Measurements from ENCODE around the gene ADCY3. TPM values are rescaled to one million over a fixed set of nuclear protein-coding genes. Genes with fewer than 3 reads are reported as not detected.

The ADCY3 gene
- total RNA-seq, 6 experiments from 2014 or later, result 54.4 to 80.7 (median 72.0) TPM

DNA sequence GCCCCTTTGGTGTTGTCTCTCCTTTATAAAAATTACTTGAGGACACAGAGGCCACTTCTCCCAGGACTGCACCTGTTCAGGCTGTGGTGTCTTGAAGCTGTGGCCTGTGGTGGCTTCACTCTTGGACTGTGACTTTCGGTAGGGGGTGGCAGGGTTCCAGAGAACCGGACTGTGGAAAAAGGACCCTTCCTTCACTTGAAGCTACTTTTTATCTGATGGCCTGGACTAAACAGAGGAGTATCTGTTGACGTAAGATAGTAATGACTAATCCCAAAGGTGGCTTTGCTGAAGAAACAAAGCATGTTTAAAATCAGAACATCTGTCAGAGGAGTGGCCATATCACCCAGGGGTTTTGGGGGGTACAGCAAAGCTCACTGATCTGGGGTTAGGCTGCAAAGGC, 66.0 kb downstream of the ADCY3 start:
- TF ChIP-seq CTCF (IDR thresholded peaks at IDR 0.05), result no peak
- no peak overlapping the region for H3K4me3 Mint-ChIP-seq
- peak overlapping the region; percentile 65 for H3K27ac Mint-ChIP-seq
- no peaks in the 10 kb centered on the region for H3K9me3 Mint-ChIP-seq
- H3K27me3 Mint-ChIP-seq (ENCODE audit: insufficient read depth), result no peaks in the 10 kb centered on the region
- H3K4me1 Mint-ChIP-seq (ENCODE audit: low read depth), result peaks cover 47% of the 10 kb centered on the region
- no peaks in the 10 kb centered on the region for H3K36me3 Mint-ChIP-seq (ENCODE audit: low read depth)
- DNase-seq, result no peak

GRCh38 chr2:24853046-24853445, 67.0 kb downstream of the ADCY3 start:
- H3K4me3 Mint-ChIP-seq, result no peak overlapping the region
- no peak overlapping the region for H3K27ac Mint-ChIP-seq
- H3K4me1 Mint-ChIP-seq (ENCODE audit: low read depth), result peaks cover 45% of the 10 kb centered on the region
- H3K27me3 Mint-ChIP-seq (ENCODE audit: insufficient read depth), result no peaks in the 10 kb centered on the region
- no peak for TF ChIP-seq CTCF (IDR thresholded peaks at IDR 0.05)
- no peak for DNase-seq
- no peaks in the 10 kb centered on the region for H3K9me3 Mint-ChIP-seq
- H3K36me3 Mint-ChIP-seq (ENCODE audit: low read depth), result peaks cover 4% of the 10 kb centered on the region; the same call in 1 of the 2 replicates

DNA sequence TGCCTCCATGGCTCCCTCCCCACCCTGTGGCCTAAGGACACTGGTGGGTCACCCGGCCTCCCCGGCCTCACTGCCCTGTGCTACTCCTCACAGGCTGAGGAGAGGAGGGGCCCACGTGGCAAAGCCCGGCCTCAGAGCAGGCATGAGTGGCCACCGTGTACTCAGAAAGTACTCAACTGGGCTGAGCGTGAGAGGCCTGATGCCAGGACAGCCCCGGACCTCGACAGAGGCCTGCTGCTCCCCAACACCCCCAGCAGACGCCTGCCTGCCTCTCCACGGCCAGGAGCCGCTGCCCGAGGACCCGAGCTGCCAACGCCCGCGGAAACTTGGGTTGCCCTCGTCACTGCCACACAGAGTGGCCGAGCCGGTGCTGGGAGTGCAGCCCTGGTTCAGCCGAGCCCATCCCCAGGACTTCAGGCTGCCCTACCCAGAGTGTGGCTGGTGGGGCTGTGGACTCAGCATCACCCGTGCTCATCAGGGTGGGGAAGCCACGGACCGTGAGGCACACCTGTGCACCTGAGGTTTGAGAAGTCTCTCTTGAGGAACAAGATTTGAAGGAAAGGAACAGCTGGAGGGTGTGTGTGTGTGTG, 67.5 kb downstream of the ADCY3 start:
- Mint-ChIP-seq H3K27ac (no peak overlapping the region), H3K4me1 (ENCODE audit: low read depth) (peaks cover 40% of the 10 kb centered on the region), H3K9me3 (no peaks in the 10 kb centered on the region), H3K27me3 (ENCODE audit: insufficient read depth) (no peaks in the 10 kb centered on the region), H3K36me3 (ENCODE audit: low read depth) (peaks cover 4% of the 10 kb centered on the region; the same call in 1 of the 2 replicates), H3K4me3 (no peak overlapping the region)
- TF ChIP-seq CTCF (IDR thresholded peaks at IDR 0.05), result no peak
- no peak for DNase-seq

DNA sequence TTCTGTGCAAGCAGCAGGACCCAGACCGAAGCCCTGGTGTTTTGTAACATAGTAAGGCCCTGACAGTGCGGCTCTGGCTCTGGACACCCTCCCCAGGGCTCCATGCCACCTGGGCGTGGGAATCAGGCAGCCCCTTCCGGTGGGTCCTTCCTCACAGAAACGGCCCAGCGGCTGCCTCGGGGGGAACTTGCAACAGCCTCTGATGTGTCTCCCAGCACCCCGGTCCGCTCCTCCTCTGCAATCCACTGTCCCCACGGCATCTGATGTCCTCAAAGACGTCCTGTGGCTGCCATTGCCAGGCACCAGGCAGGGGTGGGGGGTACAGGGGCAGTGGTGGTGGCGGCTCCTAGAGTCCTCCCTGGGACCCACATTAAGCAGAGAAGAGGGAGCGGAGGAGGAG, 68.0 kb downstream of the ADCY3 start:
- Mint-ChIP-seq H3K9me3 (no peaks in the 10 kb centered on the region), H3K27me3 (ENCODE audit: insufficient read depth) (no peaks in the 10 kb centered on the region), H3K27ac (no peak overlapping the region), H3K4me3 (no peak overlapping the region), H3K4me1 (ENCODE audit: low read depth) (peaks cover 39% of the 10 kb centered on the region), H3K36me3 (ENCODE audit: low read depth) (peaks cover 4% of the 10 kb centered on the region; the same call in 1 of the 2 replicates)
- TF ChIP-seq CTCF (IDR thresholded peaks at IDR 0.05), result no peak
- no peak for DNase-seq

GRCh38 chr2:24850944-24851343, 69.1 kb downstream of the ADCY3 start:
- H3K9me3 Mint-ChIP-seq, result no peaks in the 10 kb centered on the region
- no peak overlapping the region for H3K27ac Mint-ChIP-seq
- H3K4me1 Mint-ChIP-seq (ENCODE audit: low read depth), result peaks cover 28% of the 10 kb centered on the region
- no peak overlapping the region for H3K4me3 Mint-ChIP-seq
- DNase-seq, result no peak
- peaks cover 4% of the 10 kb centered on the region; the same call in 1 of the 2 replicates for H3K36me3 Mint-ChIP-seq (ENCODE audit: low read depth)
- no peak for TF ChIP-seq CTCF (IDR thresholded peaks at IDR 0.05)
- no peaks in the 10 kb centered on the region for H3K27me3 Mint-ChIP-seq (ENCODE audit: insufficient read depth)

Measured in HFFc6 (cell line).